KG1 (cell line): ENCODE data around the gene GPS1.

ENCODE experiments used
- DNase-seq: peaks from one replicate; lab custom pipeline; 2025; lab: John Stamatoyannopoulos, UW

GPS1 gene

GRCh38 chr17:82045936-82046484 is 5.7 kb upstream of the GPS1 start:
- no peak for DNase-seq

- no peak for DNase-seq
Measured at GRCh38 chr17:82046903-82047302, 4.8 kb upstream of the GPS1 start.

GRCh38 chr17:82047379-82047778 is 4.3 kb upstream of the GPS1 start:
- no peak for DNase-seq

- no peak for DNase-seq
Measured at GRCh38 chr17:82047914-82048570, 3.7 kb upstream of the GPS1 start.

- DNase-seq, result no peak
Measured at GRCh38 chr17:82048571-82048971, 3.1 kb upstream of the GPS1 start.

GRCh38 chr17:82049106-82049505 is 2.6 kb upstream of the GPS1 start:
- DNase-seq, result no peak

DNA sequence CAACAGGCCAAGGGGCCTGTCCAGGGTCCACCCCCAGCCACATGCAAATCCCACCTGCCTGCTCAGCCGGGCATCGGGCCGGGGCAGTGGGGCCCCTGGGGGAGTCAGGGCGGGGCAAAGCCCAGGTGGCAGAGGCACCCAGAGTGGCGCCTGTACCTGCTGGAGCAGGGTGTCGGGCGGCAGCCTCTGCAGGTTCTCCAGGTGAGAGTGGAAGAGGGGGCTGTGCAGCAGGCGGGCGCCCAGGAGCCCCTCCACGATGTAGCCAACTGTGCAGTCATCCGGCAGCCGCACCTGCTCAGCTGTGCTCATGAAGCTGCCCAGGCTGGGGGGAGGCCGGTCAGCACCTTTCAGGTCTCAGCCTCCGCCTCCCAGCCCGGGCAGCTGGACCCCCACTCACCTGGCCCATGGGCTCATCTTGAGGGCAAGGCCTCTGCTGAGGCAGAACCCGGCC is 2.2 kb upstream of the GPS1 start:
- no peak for DNase-seq

- no peak for DNase-seq
Measured at GRCh38 chr17:82050152-82050760, 1.4 kb upstream of the GPS1 start.

DNA sequence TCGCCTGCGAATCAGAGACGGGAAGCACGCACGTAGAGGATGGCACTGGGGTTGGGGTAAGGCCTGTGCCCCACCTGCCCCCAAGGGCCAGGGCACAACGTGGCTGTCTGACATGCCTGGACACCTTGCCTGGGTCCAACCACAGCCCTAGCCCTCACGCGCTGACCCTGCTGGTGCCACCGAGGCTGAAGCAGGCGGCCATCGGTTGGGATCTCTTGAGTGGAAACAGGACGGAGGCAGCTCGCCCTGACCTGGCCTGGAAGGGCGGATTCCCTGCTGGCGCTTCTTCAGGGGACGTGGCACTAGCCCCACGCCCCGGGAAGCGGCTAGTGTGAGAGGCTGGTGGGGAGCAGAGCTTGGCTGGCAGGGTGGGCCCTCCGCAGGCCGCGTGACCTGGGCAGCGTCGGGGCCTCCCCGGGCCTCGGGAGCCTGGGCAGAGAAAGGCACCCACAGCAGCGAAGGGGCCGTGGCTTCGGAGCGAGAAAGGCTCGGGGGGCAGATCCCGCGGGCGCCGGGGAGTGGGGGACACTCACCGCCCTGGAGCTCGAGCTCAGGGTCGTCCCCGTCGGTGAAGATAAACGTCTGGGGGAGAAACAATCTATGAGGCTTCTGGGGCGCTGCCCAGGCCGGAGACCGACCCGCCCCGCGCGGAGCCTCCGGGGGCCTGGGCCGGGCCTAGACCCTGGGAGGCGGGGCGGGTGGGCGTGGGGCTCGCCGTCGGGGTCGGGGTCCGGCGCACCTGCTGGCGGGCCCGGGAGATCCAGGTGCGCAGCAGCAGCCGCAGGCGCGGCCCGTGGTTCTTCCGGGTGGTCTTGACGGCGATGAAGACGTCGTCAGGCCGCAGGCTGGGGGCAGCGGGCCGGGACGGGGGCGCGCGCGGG is 697 bp upstream of the GPS1 start:
- no peak for DNase-seq

GRCh38 chr17:82052638-82053059 is 951 bp downstream of the GPS1 start:
- no peak for DNase-seq

GRCh38 chr17:82053130-82053529 is 1.4 kb downstream of the GPS1 start:
- no peak for DNase-seq

DNA sequence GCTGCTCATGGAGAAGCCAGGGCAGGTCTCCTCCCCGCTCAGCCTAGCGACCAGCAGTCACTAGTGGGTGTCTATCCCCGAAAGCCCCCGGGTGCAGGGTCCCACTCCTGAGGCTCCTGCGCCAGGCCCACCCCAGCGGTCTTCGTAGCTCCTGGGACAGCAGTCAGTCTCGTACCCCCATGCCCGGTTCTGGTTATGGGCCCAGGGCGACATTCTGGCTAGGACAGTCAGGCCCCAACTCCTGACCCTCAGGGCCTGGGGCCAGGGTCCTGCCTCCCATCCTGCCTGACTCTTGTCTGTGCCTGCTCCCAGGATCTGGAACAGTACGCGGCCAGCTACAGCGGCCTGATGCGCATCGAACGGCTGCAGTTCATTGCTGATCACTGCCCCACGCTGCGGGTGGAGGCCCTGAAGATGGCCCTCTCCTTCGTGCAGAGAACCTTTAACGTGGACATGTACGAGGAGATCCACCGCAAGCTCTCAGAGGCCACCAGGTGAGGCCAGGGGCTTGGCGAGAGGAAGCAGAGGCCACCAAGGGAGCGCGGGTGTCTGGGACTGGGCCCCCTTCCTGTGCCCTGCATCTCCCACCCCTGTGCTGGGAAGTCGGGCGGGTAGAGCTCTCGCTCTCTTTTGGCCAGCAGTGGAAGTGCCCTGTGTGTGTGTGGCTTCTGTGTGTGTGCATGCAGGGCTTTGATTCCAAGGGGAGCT is 2.0 kb downstream of the GPS1 start:
- no peak for DNase-seq

DNA sequence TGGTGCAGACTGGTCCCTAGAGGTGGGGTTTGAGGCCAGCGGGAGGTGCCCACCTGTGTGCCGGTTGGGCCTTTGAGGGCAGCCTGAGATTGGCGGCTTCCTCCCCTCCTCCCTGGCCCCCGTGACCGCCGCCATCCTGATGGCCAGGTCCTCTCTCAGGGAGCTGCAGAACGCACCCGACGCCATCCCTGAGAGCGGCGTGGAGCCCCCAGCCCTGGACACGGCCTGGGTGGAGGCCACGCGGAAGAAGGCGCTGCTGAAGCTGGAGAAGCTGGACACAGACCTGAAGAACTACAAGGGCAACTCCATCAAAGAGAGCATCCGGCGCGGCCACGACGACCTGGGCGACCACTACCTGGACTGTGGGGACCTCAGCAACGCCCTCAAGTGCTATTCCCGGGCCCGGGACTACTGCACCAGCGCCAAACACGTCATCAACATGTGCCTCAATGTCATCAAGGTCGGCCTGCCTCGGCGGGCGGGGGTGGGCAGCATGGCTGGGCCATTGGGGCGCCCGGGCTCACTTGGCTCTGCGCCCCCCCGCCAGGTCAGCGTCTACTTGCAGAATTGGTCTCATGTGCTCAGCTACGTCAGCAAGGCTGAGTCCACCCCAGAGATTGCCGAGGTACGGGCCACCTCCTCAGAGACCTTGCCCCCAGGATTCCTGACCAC is 2.8 kb downstream of the GPS1 start:
- no peak for DNase-seq

DNA sequence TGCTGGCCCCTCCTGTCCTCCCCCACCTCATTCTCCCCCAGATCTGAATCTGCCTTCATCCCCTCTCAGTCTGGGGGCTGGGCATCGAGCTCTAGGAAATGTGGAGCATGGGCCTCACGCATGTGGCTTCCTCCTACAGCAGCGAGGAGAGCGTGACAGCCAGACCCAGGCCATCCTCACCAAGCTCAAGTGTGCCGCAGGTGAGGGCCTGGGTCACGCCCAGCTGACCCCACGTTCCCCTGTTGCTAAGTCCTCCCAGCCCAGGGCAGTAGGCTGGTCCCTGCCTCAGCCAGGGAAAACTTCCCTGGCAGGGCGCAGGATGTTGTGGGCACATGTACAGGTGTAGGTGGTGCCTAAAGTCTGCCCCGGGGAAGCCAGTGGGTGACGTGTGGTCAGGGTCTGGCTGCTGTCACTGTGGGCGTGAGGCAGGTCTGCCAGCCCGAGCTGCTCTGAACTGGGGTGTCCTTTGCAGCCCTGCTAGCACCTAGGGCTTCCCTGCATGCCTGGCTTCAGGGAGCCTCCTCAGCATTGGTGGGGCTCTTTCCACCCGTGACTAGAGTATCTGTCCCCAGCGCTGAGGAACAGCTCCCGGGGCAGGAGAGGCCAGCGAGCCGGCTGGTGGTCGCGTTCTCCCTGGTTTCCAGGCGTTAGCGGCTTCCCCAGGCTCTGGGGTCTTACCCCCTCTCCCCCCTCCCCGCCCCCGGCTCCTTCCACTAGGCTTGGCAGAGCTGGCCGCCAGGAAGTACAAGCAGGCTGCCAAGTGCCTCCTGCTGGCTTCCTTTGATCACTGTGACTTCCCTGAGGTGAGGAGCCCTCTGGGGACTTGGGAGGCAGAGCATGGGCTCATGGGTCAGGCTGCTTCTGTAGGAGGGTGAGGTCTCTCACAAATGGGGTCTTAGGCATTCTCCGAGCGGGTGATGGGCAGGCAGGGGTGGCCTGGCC is 3.6 kb downstream of the GPS1 start:
- DNase-seq, result no peak

- DNase-seq, result no peak
Measured at GRCh38 chr17:82055965-82056728, 4.4 kb downstream of the GPS1 start.

GRCh38 chr17:82056729-82057621 is 5.3 kb downstream of the GPS1 start:
- DNase-seq, result no peak

DNA sequence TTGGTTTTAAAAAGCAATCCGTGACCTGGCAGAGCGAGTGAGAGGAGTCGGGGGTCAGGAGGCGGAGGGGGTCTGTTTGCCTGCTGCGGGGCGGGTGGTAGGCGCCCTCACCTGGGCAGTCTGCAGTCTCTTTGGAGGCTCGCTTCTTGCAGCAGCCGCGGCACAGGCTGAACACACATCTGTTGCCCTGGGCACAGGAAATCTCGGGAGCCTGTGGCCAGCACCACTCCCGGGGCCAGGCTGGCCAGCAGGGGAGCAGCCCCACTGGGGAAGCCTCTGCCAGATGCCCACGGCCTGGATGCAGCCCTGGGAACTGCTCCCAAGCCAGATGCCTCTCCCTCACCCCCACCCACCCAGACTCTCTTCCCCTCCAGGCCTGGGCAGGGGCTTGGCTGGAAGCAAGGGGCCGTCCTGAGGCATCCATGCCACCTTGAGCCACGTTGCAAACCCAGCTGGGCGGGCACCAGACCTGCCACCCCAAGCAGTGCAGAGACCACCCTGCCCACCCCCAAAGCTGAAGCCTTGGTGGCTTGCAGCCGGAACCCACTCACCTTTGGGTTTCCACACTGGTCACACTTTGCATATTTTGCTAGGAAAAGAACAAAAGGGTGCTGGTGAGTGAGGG is 6.6 kb downstream of the GPS1 start:
- no peak for DNase-seq

DNA sequence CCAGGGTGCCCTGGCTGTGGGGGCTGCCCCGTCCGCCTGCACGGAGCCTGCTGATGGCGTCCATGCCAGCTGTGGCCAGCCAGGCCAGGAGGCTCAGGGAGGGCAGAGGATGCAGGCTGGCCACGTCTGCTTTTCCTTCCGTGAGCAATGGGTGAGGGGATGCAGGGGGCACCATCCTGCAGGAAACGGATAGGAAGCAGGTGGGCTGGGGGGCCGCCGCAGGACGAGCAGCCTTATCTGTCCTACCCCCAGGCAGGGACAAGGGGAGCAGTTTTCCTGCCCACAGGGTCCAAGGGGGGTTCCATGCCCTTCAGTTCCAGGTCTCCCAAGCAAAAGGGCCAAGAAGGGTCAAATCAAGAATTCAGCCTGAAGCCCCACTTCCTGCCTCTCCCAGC is 7.2 kb downstream of the GPS1 start:
- no peak for DNase-seq
